ENCODE data around the gene SYNGR3.

Gene SYNGR3

GRCh38 chr16:2037115-2037514, 47.3 kb downstream of the SYNGR3 start:
- Histone ChIP-seq H3F3A (ENCODE audit: insufficient read depth, low read length) (no peaks in the 10 kb centered on the region), H3K27me3 (ENCODE audit: insufficient read depth, low read length) (peaks cover 12% of the 10 kb centered on the region), H2AFZ (ENCODE audit: low read length) (no peak overlapping the region), H4K20me1 (ENCODE audit: insufficient read depth, low read length) (no peaks in the 10 kb centered on the region), H3K9me2 (ENCODE audit: low read depth, low read length) (no peaks in the 10 kb centered on the region), H3K9me3 (ENCODE audit: low read length) (no peaks in the 10 kb centered on the region), H3K79me2 (ENCODE audit: insufficient read depth, low read length) (no peaks in the 10 kb centered on the region), H3K4me1 (ENCODE audit: insufficient read depth, low read length, severe bottlenecking) (no peaks in the 10 kb centered on the region), H3K4me3 (ENCODE audit: low read depth, low read length, poor library complexity, severe bottlenecking) (no peak overlapping the region), H3K4me2 (ENCODE audit: low read length) (no peak overlapping the region), H3K27ac (ENCODE audit: low read depth, low read length, poor library complexity, severe bottlenecking) (no peak overlapping the region), H3K9ac (ENCODE audit: low read length) (no peak overlapping the region), H3K36me3 (ENCODE audit: insufficient read depth, low read length) (no peaks in the 10 kb centered on the region)
- TF ChIP-seq, protein P1, sequence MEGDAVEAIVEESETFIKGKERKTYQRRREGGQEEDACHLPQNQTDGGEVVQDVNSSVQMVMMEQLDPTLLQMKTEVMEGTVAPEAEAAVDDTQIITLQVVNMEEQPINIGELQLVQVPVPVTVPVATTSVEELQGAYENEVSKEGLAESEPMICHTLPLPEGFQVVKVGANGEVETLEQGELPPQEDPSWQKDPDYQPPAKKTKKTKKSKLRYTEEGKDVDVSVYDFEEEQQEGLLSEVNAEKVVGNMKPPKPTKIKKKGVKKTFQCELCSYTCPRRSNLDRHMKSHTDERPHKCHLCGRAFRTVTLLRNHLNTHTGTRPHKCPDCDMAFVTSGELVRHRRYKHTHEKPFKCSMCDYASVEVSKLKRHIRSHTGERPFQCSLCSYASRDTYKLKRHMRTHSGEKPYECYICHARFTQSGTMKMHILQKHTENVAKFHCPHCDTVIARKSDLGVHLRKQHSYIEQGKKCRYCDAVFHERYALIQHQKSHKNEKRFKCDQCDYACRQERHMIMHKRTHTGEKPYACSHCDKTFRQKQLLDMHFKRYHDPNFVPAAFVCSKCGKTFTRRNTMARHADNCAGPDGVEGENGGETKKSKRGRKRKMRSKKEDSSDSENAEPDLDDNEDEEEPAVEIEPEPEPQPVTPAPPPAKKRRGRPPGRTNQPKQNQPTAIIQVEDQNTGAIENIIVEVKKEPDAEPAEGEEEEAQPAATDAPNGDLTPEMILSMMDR (IDR thresholded peaks at IDR 0.05; ENCODE audit: low read length) = no peak
- TF ChIP-seq EZH2 (IDR thresholded peaks at IDR 0.05; ENCODE audit: borderline replicate concordance, low read length) = no peak

- Histone ChIP-seq H3K9me3 (ENCODE audit: low read length) (no peaks in the 10 kb centered on the region), H3K79me2 (ENCODE audit: insufficient read depth, low read length) (no peaks in the 10 kb centered on the region), H3K4me1 (ENCODE audit: insufficient read depth, low read length, severe bottlenecking) (no peaks in the 10 kb centered on the region), H3F3A (ENCODE audit: insufficient read depth, low read length) (no peaks in the 10 kb centered on the region), H3K27me3 (ENCODE audit: insufficient read depth, low read length) (peaks cover 12% of the 10 kb centered on the region), H3K4me3 (ENCODE audit: low read depth, low read length, poor library complexity, severe bottlenecking) (no peak overlapping the region), H2AFZ (ENCODE audit: low read length) (no peak overlapping the region), H3K9ac (ENCODE audit: low read length) (no peak overlapping the region), H3K4me2 (ENCODE audit: low read length) (no peak overlapping the region), H3K27ac (ENCODE audit: low read depth, low read length, poor library complexity, severe bottlenecking) (no peak overlapping the region), H3K9me2 (ENCODE audit: low read depth, low read length) (no peaks in the 10 kb centered on the region), H3K36me3 (ENCODE audit: insufficient read depth, low read length) (no peaks in the 10 kb centered on the region), H4K20me1 (ENCODE audit: insufficient read depth, low read length) (no peaks in the 10 kb centered on the region)
- TF ChIP-seq EZH2 (IDR thresholded peaks at IDR 0.05; ENCODE audit: borderline replicate concordance, low read length) = no peak
- TF ChIP-seq, protein P1 (IDR thresholded peaks at IDR 0.05; ENCODE audit: low read length) = no peak
Observed at GRCh38 chr16:2037647-2038381, 48.0 kb downstream of the SYNGR3 start.

- no peaks in the 10 kb centered on the region for H3K79me2 ChIP-seq (ENCODE audit: insufficient read depth, low read length)
- H3K4me3 ChIP-seq (ENCODE audit: low read depth, low read length, poor library complexity, severe bottlenecking) = no peak overlapping the region
- no peak overlapping the region for H3K4me2 ChIP-seq (ENCODE audit: low read length)
- no peak overlapping the region for H2AFZ ChIP-seq (ENCODE audit: low read length)
- H3K9me2 ChIP-seq (ENCODE audit: low read depth, low read length) = no peaks in the 10 kb centered on the region
- no peaks in the 10 kb centered on the region for H3K4me1 ChIP-seq (ENCODE audit: insufficient read depth, low read length, severe bottlenecking)
- H3K27ac ChIP-seq (ENCODE audit: low read depth, low read length, poor library complexity, severe bottlenecking) = no peak overlapping the region
- TF ChIP-seq, protein P1 (IDR thresholded peaks at IDR 0.05; ENCODE audit: low read length) = no peak
- H3F3A ChIP-seq (ENCODE audit: insufficient read depth, low read length) = no peaks in the 10 kb centered on the region
- no peaks in the 10 kb centered on the region for H4K20me1 ChIP-seq (ENCODE audit: insufficient read depth, low read length)
- peaks cover 12% of the 10 kb centered on the region for H3K27me3 ChIP-seq (ENCODE audit: insufficient read depth, low read length)
- H3K9ac ChIP-seq (ENCODE audit: low read length) = no peak overlapping the region
- no peaks in the 10 kb centered on the region for H3K9me3 ChIP-seq (ENCODE audit: low read length)
- peaks cover 4% of the 10 kb centered on the region; the same call in 1 of the 2 replicates for H3K36me3 ChIP-seq (ENCODE audit: insufficient read depth, low read length)
Observed at GRCh38 chr16:2038382-2039231, 48.8 kb downstream of the SYNGR3 start.

All from OCI-LY1 (cell line).